GM13976 (cell line): Measurements from ENCODE around the gene ARHGAP10.

Experiments
- DNase-seq: peaks from one replicate; pipeline ENCODE4 v3.0.0; 2012; ENCODE audit warnings: low spot score
- in situ Hi-C: fragments of 300-500 bp; cut with MboI; formaldehyde crosslinking; loops from one replicate; pipeline ENCODE4 v1.12.0; 2022; ENCODE audit warnings: low sequenced_read_pairs, mixed read lengths, inconsistent platforms; ENCODE audit not compliant: unreplicated experiment
- TF ChIP-seq, protein P1 (sequence below): IDR thresholded peaks from 2 replicates; pipeline ENCODE4 v1.5.1; 2012; ENCODE audit warnings: borderline replicate concordance, mild to moderate bottlenecking; ENCODE audit not compliant: insufficient read depth; ENCODE audit errors: extremely low read depth, missing control alignments, control extremely low read depth

The ARHGAP10 gene

DNA sequence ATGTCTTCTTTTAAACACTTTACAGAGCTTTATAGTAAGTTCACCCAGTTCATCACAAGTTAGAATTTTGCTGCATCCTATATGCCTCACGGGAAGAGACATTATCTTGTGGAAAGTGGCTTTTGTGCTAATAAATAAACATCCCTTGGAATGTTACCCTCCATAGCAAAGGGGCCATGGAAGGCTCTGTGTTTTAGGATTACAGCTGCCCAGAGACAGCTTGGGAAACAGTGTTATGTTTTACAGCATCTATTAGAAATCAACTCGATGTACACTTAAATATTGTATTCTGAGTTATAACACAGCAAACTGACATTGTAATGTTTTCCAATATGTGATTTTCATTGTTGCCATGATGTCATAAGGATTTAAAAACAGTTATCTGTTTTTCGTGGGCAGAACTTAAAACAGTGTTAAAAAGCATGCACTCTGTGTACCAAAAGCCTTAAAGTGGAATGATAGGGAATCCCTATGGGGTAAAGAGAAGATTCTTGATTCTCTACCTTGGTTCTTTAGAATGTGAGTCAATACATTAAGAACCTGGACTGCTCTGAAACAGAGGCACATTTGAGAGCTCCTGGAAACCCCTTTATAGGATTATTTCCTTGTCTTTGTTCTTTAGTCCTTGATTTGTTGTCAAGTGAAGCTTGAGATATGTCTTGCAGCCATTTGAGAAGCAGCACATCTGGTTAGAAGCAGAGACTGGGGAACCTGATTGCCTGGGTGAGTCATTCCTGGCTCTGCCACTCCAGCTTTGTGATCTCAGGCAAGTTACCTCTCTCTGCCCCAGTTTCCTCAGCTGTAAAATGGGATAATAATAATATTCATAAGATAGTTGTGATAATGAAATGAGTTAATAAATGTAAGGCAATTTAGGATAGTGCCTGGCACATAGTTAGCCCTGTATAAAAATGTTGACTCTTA lies 41.6 kb downstream of the ARHGAP10 start:
- in situ Hi-C loops, result no loop called here
- DNase-seq, result no peak
- TF ChIP-seq, protein P1, sequence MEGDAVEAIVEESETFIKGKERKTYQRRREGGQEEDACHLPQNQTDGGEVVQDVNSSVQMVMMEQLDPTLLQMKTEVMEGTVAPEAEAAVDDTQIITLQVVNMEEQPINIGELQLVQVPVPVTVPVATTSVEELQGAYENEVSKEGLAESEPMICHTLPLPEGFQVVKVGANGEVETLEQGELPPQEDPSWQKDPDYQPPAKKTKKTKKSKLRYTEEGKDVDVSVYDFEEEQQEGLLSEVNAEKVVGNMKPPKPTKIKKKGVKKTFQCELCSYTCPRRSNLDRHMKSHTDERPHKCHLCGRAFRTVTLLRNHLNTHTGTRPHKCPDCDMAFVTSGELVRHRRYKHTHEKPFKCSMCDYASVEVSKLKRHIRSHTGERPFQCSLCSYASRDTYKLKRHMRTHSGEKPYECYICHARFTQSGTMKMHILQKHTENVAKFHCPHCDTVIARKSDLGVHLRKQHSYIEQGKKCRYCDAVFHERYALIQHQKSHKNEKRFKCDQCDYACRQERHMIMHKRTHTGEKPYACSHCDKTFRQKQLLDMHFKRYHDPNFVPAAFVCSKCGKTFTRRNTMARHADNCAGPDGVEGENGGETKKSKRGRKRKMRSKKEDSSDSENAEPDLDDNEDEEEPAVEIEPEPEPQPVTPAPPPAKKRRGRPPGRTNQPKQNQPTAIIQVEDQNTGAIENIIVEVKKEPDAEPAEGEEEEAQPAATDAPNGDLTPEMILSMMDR, result no peak

DNA sequence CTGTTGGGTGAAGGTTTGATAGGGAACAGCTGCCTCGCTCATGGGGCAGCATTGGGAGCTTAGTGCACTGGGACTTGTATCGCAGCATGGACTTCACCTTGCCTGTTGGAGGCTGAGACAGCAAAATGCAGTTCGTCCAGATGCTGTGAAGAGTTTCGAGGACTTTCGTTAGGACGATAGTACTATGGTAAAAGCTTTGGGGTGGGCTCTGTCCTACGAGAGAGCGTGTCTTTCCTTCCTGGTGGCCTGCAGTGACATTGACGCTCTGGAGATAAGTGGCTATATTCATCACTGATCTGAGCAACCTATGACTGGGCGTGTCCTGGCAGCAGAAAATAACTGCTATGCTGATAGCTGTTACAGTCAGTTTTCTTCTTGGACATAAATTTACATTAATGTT lies 44.8 kb downstream of the ARHGAP10 start:
- in situ Hi-C loops, result no loop called here

DNA sequence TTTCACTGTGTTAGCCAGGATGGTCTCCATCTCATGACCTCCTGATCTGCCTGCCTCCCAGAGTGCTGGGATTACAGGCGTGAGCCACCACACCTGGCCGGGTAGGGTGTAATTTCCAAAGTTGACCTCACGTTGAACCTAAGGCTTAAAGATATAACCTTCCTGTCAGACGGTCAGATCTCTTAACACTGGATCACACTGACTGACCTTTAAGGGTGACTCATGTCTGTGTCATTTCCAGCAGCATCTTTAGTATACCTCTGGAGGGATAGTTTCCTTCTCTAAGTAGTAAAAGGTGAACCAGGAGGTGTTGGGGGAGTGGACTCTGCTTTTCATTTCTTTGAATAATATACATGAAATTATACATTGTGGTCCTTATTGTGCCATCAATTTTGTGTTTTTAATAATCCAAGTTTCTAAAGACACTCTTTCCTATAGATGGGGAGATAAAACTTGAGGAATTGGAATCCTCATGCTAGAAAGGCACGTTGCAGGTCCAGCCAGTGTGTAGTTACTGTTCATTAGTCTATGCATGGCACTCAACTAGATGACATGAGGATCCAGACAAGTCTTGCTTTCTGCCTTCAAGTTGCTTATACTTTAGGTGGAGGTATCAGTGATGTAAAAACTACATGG lies 45.7 kb downstream of the ARHGAP10 start:
- in situ Hi-C loops, result no loop called here
- DNase-seq, result no peak
- TF ChIP-seq, protein P1, result no peak

More for the DNA sequence above, 44.8 kb downstream of the ARHGAP10 start:
- TF ChIP-seq, protein P1, result no peak
- no peak for DNase-seq

DNA sequence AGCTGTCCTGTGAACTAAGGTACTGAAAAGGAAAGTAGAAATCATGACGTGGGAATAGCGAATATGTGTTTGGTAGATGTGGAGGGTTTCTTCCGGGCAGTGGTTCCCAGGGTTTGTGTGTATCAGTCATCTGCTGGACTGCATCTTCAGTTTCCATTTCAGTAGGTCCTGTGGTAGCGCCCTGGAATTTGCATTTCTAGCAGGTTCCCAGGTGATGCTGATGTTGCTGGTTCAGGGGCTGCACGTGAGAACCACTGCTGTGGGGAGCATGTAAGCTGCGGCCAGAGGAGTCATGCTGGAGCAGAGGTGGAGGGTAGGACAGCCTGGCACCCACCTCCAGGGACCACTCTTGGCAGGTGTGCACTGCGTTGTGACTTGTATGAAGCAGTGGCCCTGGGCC lies 47.1 kb downstream of the ARHGAP10 start:
- peak; percentile 67 for DNase-seq
- TF ChIP-seq, protein P1, result no peak
- in situ Hi-C loops, result no loop called here

DNA sequence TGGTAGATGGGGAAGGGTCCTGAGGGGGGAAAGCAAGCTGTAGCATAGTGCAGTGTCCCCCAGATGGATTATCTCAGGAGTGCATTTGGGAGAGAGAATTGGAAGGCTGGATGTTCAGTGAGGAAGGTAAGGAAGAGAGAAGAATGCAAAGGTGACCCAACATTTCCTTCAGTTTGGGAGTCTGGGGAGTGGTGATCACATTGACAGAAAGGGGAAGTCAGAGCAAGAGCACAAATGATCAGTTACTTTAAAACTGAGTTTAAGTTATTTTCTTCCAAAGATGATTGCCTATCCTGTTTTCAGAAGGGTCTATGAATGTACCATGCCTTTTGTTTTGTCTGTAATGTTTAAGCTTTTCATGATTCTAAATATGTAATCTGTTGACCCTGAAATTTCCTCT lies 47.6 kb downstream of the ARHGAP10 start:
- in situ Hi-C loops, result no loop called here

DNA sequence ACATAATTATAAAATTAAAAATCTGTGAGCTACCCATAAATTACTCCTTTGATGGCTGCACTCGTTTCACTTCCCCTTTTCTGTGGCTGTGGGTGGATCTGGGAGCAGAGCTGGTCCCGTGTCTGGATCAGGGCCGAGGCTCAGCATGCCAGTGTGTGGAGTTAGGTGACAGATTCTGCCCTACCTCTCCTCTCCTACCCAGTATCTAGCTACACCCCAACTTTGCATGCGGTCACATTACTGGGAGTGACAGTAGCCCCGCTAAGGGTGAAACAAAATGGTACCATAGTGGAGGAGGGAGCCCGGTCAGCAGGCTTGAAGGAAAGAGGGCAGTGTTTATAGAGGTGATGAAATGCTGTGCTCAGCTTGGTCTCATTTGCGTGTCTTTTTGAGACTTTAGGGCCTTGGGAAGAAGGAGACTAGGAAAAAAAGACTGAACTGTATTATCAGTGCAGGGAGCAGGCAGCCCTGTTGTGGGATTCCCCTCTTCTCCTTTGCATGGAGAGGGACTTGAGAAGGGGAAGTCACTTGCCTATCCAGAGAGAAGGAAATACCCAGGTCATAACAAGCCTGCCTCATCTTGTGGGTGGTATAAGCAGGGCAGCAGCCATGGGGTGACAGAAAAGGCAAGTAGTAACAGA lies 48.4 kb downstream of the ARHGAP10 start:
- TF ChIP-seq, protein P1, result no peak
- DNase-seq, result no peak
- in situ Hi-C loops, result no loop called here

More for the DNA sequence above, 47.6 kb downstream of the ARHGAP10 start:
- DNase-seq, result no peak
- TF ChIP-seq, protein P1, result no peak
